Fibroblast of gingiva (primary cell): ENCODE results near the gene RIMBP3B.
"Not testable (repeated sequence)": the region's sequence is repeated elsewhere in the genome, so short reads cannot be mapped to it uniquely, and the experiment has no call there.

Experiments used
- DNase-seq: peaks from one replicate; pipeline ENCODE4 v3.0.0-alpha.2; 2011; ENCODE audit warnings: low read depth

Gene RIMBP3B

GRCh38 chr22:21416375-21416774 is 32.8 kb downstream of the RIMBP3B start:
- not testable (repeated sequence) for DNase-seq

DNA sequence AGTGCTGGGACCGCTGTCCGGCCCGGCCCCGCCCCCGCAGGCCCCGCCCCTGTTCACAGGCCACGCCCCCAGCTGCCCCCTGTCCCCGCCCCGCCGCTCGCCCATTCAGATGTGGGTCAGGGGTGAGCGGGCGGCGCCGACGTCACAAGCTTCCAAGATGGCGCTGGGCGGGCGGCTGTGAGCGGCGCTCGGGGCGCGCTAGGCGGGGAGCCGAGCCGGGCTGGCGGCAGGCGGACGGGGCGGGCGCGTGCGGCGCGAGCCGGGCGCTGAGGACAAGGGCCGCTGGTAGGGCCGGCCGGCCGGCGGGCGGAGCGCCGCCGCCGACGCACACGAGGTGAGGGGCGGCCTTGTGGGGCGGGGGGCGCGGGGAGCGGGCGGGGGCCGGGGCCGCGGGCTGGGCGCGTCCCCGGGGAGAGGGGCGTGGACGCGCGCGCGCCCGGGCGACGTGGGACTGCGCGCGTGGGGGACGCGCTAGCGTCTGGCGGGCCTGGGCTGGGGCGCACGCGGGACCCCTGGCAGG is 33.7 kb downstream of the RIMBP3B start, which contains the start of gene HIC2:
TSS of gene HIC2 (plus strand) at position 145 of the 520 bp plus-strand sequence. CDS start 25,461 bp downstream, outside the sequence.
- DNase-seq: not testable (repeated sequence)

GRCh38 chr22:21417853-21418252 is 34.3 kb downstream of the RIMBP3B start:
- not testable (repeated sequence) for DNase-seq

DNA sequence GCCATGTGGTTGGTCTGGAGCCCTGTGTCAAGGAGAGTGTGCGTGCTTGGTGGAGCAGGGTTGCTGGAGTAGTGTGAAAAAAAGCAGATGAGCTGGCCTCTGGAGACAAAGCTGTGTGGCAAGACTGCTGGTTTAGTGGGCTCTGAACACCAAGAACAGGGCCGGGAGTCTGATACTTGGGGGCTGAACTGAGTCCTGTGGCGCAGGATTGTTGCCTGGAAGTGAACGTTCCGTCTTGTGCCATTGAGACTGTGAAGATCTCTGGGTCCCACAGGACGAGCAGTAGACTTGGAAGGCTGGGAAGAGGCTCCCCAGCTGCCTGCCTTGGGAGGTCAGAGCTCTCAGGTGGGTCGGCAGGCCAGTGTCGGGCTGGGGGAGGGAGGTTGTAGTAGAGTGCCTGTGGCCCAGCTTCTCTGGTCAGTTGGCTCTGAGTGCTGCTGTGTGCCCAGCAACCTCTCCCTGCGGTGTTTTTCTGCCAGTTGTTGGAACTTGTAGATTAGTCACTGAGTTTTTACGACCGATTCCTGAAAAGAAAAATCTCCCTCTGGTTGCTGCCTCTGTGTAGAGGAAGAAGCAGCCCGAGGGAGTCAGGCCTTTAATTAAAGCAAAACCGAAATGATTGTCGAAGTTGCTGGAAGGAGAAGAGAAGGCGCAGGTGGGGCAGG is 35.6 kb downstream of the RIMBP3B start:
- not testable (repeated sequence) for DNase-seq

- not testable (repeated sequence) for DNase-seq
Observed at GRCh38 chr22:21420180-21420763, 36.7 kb downstream of the RIMBP3B start.

DNA sequence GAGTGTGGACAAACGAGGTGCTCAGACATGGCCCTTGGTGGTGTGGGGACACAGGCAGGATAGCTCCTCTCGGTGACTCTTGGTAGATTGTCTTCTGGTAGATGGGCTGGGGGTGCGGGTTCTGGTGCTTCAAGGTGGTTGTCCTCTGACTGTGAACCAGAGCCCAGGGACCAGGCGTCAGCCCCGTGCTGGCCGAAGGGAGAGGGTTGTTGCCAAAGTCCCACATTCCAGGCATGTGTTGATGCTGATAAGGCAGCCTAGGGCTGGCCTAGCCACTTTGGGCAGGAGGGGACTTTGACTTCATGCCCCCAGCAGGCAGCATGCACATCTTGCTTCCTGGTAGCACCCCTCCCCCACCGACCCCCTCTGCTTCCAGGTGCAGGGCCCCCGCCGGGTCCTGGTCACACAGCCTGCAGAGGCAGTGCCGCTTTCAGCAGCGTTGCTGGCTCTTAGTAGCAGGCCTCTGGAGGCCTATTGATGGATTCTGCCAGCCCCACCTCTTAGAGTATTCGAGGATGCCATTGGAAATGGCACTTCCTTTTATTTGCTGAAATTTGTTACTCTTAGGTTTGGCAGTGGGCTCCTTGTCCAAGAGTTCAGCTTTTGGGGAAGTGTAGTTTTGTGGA is 40.6 kb downstream of the RIMBP3B start:
- not testable (repeated sequence) for DNase-seq

- DNase-seq: not testable (repeated sequence)
Observed at GRCh38 chr22:21434378-21435233, 51.1 kb downstream of the RIMBP3B start.

DNA sequence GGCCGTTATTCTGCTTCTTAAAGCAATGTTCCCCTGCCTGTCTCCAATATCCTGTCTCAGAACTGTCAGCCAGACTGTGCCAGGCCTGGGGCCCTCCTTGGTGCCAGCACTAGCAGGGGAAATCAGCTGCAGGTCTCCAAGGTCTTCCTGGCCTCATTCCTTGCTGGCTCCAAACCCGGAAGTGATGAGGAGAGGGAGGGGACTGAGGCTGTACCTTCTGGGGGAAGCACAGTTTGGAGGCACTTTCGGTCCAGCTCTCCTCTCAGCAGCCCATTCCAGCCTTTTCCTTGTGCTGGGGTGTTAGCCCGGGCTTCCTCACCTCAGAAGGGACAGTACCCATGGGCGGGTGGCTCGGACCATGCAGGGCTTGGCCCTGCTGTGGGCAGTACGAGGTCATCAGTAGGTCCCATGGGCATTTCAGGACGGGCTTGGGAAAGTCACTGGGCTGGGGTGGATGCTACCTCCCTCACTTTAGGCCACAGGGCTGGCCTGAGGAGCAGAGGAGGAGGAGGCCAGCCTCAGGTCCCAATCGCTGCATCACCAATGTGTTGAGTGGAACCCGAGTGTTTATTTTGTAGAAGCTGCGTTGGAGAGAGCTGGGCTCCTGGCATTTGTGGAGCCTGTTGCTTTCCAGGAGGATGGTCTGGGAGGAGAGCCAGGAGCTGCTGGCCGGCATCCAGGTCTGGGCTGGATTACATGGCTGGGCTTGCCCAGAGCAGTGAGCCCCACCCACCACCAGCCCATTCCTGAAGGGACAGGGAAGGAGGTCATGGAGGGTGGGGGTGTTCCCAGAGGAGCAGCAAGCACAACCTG is 52.7 kb downstream of the RIMBP3B start:
- DNase-seq: not testable (repeated sequence)

- not testable (repeated sequence) for DNase-seq
Observed at GRCh38 chr22:21438013-21438412, 54.5 kb downstream of the RIMBP3B start.
